H1 (cell line): ENCODE measurements around the gene GNB1L. TPM values are rescaled to one million over a fixed set of nuclear protein-coding genes. Genes with fewer than 3 reads are reported as not detected.

Experiments used
- CTCF ChIA-PET: fragments of 300-600 bp; sonication (Branson Sonifier 250); formaldehyde crosslinking; loops from one replicate; lab custom pipeline; 2021; ENCODE audit not compliant: partially characterized antibody; lab: Charles Lee
- POLR2A ChIA-PET: fragments of 300-600 bp; sonication (Branson Sonifier 250); formaldehyde crosslinking; loops from one replicate; lab custom pipeline; 2021; ENCODE audit warnings: inconsistent platforms; ENCODE audit not compliant: partially characterized antibody; lab: Charles Lee
- DNase-seq, 2 experiments: peaks; one replicate each; pipeline versions ENCODE4 v3.0.0 to v3.0.0-alpha.2; 2010 to 2022; ENCODE audit warnings: low spot score in 2 of 2, low read depth in 1 of 2, mixed read lengths in 1 of 2
- FAIRE-seq: peaks from 2 replicates; lab custom pipeline; 2011; peaks lifted over from hg19 to GRCh38; lab: Jason Lieb, UNC
- H2AFZ ChIP-seq: 2 replicates; pipeline ENCODE4 v1.8.1; 2012; ENCODE audit warnings: low read length, inconsistent platforms
- H2AK5ac ChIP-seq: 2 replicates; pipeline ENCODE4 v1.6.1; 2013; ENCODE audit warnings: low read depth, low read length
- H2BK120ac ChIP-seq: replicated peaks from 2 replicates; pipeline ENCODE3; 2013; ENCODE audit warnings: low read depth, low read length, inconsistent platforms
- H2BK12ac ChIP-seq: 2 replicates; pipeline ENCODE4 v1.6.1; 2013; ENCODE audit warnings: low read depth, low read length
- H2BK15ac ChIP-seq: 2 replicates; pipeline ENCODE4 v1.6.1; 2013; ENCODE audit warnings: low read length
- H2BK20ac ChIP-seq: 2 replicates; pipeline ENCODE4 v1.6.1; 2013; ENCODE audit warnings: low read length
- H2BK5ac ChIP-seq: 2 replicates; pipeline ENCODE4 v1.6.1; 2013; ENCODE audit warnings: low read depth, low read length
- H3K14ac ChIP-seq: 2 replicates; pipeline ENCODE4 v1.6.1; 2013; ENCODE audit warnings: inconsistent platforms; ENCODE audit not compliant: insufficient read length
- H3K18ac ChIP-seq: 2 replicates; pipeline ENCODE4 v1.6.1; 2013; ENCODE audit warnings: low read length; ENCODE audit errors: extremely low read depth
- H3K23ac ChIP-seq: 2 replicates; pipeline ENCODE4 v1.6.1; 2013; ENCODE audit warnings: inconsistent platforms; ENCODE audit not compliant: insufficient read length
- H3K23me2 ChIP-seq: 2 replicates; pipeline ENCODE4 v1.6.1; 2013; ENCODE audit warnings: low read depth, low read length
- H3K27ac ChIP-seq: 2 replicates; pipeline ENCODE4 v1.6.1; 2011; ENCODE audit warnings: low read depth, low read length, inconsistent platforms
- H3K27me3 ChIP-seq, 4 experiments: replicated peaks in 1 of 4; 1 replicate in 1 of 4; 2 replicates in 3 of 4; pipeline versions ENCODE4 v1.6.1 to v1.8.1; 2011 to 2013; ENCODE audit warnings: low read length in 3 of 4, mild to moderate bottlenecking in 3 of 4, inconsistent platforms in 2 of 4, mixed read lengths in 2 of 4, moderate library complexity in 1 of 4; ENCODE audit not compliant: control insufficient read depth in 3 of 4, insufficient read depth in 3 of 4; ENCODE audit errors: extremely low read depth in 1 of 4
- H3K36me3 ChIP-seq, 4 experiments: 2 replicates each; pipeline versions ENCODE4 v1.6.1 to v1.8.1; 2011 to 2013; ENCODE audit warnings: mild to moderate bottlenecking in 4 of 4, low read length in 3 of 4, moderate library complexity in 2 of 4, control low read depth in 1 of 4, inconsistent platforms in 1 of 4; ENCODE audit not compliant: insufficient read depth in 4 of 4, control insufficient read depth in 2 of 4
- H3K4ac ChIP-seq: replicated peaks from 2 replicates; pipeline ENCODE3; 2013; ENCODE audit warnings: low read length, low read depth, mixed read lengths, inconsistent platforms; ENCODE audit not compliant: insufficient read length
- H3K4me1 ChIP-seq, 4 experiments: replicated peaks in 1 of 4; 1 replicate in 1 of 4; 2 replicates in 3 of 4; pipeline versions ENCODE4 v1.6.1 to v1.8.1; 2011 to 2013; ENCODE audit warnings: low read length in 3 of 4, inconsistent platforms in 2 of 4, mixed read lengths in 1 of 4; ENCODE audit not compliant: insufficient read depth in 4 of 4, control insufficient read depth in 3 of 4
- H3K4me2 ChIP-seq, 2 experiments: 2 replicates each; pipeline versions ENCODE4 v1.6.1 to v1.8.1; 2011 to 2013; ENCODE audit warnings: low read depth in 2 of 2, low read length in 2 of 2, control low read depth in 1 of 2, inconsistent platforms in 1 of 2, mild to moderate bottlenecking in 1 of 2; ENCODE audit not compliant: insufficient read depth in 1 of 2
- H3K4me3 ChIP-seq, 4 experiments: fragments of 200-600, 300-600 bp in 1 of 4; sonication (generic), shearing (Covaris generic), sonication (Bioruptor Twin) in 1 of 4; 2 replicates each; pipeline versions ENCODE4 v1.5.1 to v1.8.1; 2011 to 2016; ENCODE audit warnings: low read length in 4 of 4, low read depth in 3 of 4, control low read depth in 2 of 4, inconsistent platforms in 2 of 4, mild to moderate bottlenecking in 2 of 4, mixed read lengths in 1 of 4, moderate library complexity in 1 of 4; ENCODE audit not compliant: insufficient read depth in 2 of 4; ENCODE audit errors: extremely low read depth in 1 of 4
- H3K56ac ChIP-seq: replicated peaks from 2 replicates; pipeline ENCODE3; 2013; ENCODE audit warnings: low read depth, mild to moderate bottlenecking, mixed read lengths, low read length, inconsistent platforms; ENCODE audit not compliant: insufficient read length
- H3K79me1 ChIP-seq: 2 replicates; pipeline ENCODE4 v1.6.1; 2013; ENCODE audit warnings: low read depth, low read length, control low read depth
- H3K79me2 ChIP-seq, 2 experiments: 2 replicates each; pipeline versions ENCODE4 v1.6.1 to v1.8.1; 2012 to 2013; ENCODE audit warnings: low read length in 2 of 2, mild to moderate bottlenecking in 2 of 2, inconsistent platforms in 1 of 2; ENCODE audit not compliant: insufficient read depth in 2 of 2, control insufficient read depth in 1 of 2
- H3K9ac ChIP-seq, 4 experiments: replicated peaks in 1 of 4; 1 replicate in 1 of 4; 2 replicates in 3 of 4; pipeline versions ENCODE4 v1.6.1 to v1.8.1; 2011 to 2013; ENCODE audit warnings: low read depth in 3 of 4, low read length in 3 of 4, control low read depth in 2 of 4, mild to moderate bottlenecking in 2 of 4, moderate library complexity in 2 of 4, inconsistent platforms in 1 of 4; ENCODE audit errors: extremely low read depth in 1 of 4
- H3K9me3 ChIP-seq, 2 experiments: 2 replicates each; pipeline versions ENCODE4 v1.6.1 to v1.8.1; 2012 to 2013; ENCODE audit warnings: mild to moderate bottlenecking in 2 of 2, moderate library complexity in 2 of 2, control low read depth in 1 of 2, inconsistent platforms in 1 of 2, low read depth in 1 of 2, low read length in 1 of 2, mixed read lengths in 1 of 2; ENCODE audit not compliant: insufficient read depth in 2 of 2
- H4K20me1 ChIP-seq, 2 experiments: replicated peaks in 1 of 2; 2 replicates each; pipeline versions ENCODE3 to v1.8.1; 2011 to 2013; ENCODE audit warnings: inconsistent platforms in 2 of 2, low read length in 2 of 2, mild to moderate bottlenecking in 1 of 2; ENCODE audit not compliant: insufficient read depth in 2 of 2, control insufficient read depth in 1 of 2
- H4K5ac ChIP-seq: 2 replicates; pipeline ENCODE4 v1.6.1; 2013; ENCODE audit warnings: low read length, low read depth, mixed read lengths, inconsistent platforms; ENCODE audit not compliant: insufficient read length
- H4K8ac ChIP-seq: 2 replicates; pipeline ENCODE4 v1.8.0; 2013; ENCODE audit warnings: mild to moderate bottlenecking, moderate library complexity, low read length, inconsistent platforms; ENCODE audit not compliant: insufficient read depth; ENCODE audit errors: extremely low read depth
- H4K91ac ChIP-seq: replicated peaks from 2 replicates; pipeline ENCODE3; 2013; ENCODE audit warnings: low read length, mixed read lengths, inconsistent platforms; ENCODE audit not compliant: insufficient read length
- CTBP2 ChIP-seq: IDR thresholded peaks from 2 replicates; pipeline ENCODE4 v1.7.0; 2011; ENCODE audit warnings: borderline replicate concordance, mild to moderate bottlenecking, moderate library complexity, mixed read lengths, low read length; ENCODE audit not compliant: insufficient read depth, insufficient read length
- CTCF ChIP-seq, 3 experiments: IDR thresholded peaks; 1 replicate in 2 of 3; 2 replicates in 1 of 3; pipeline versions ENCODE4 v1.5.1 to v1.6.1; 2011; ENCODE audit warnings: low read length in 3 of 3, mild to moderate bottlenecking in 3 of 3, inconsistent platforms in 2 of 3, low read depth in 1 of 3, moderate library complexity in 1 of 3; ENCODE audit not compliant: insufficient read depth in 1 of 3; ENCODE audit errors: control extremely low read depth in 1 of 3
- GTF2F1 ChIP-seq: IDR thresholded peaks from 2 replicates; pipeline ENCODE4 v1.6.1; 2012; ENCODE audit warnings: low read depth, low read length, improper control_type of control experiment, borderline replicate concordance
- KDM5A ChIP-seq: fragments of 200-600 bp; IDR thresholded peaks from 2 replicates; pipeline ENCODE4 v1.7.1; 2012; ENCODE audit warnings: mild to moderate bottlenecking, low read length, inconsistent platforms, mixed read lengths
- NRF1 ChIP-seq: IDR thresholded peaks from 2 replicates; pipeline ENCODE4 v1.6.1; 2011; ENCODE audit warnings: mild to moderate bottlenecking, low read depth, low read length, improper control_type of control experiment
- SP2 ChIP-seq: IDR thresholded peaks from 2 replicates; pipeline ENCODE4 v1.6.1; 2012; ENCODE audit warnings: mild to moderate bottlenecking, low read length, inconsistent platforms
- SRF ChIP-seq: IDR thresholded peaks from 2 replicates; pipeline ENCODE4 v1.6.1; 2011; ENCODE audit warnings: mild to moderate bottlenecking, low read depth, low read length, moderate library complexity
- TAF1 ChIP-seq: IDR thresholded peaks from 2 replicates; pipeline ENCODE4 v1.6.1; 2011; ENCODE audit warnings: mild to moderate bottlenecking, low read depth, low read length
- TBP ChIP-seq: IDR thresholded peaks from 2 replicates; pipeline ENCODE4 v1.6.1; 2011; ENCODE audit warnings: low read depth, low read length, improper control_type of control experiment
- YY1 ChIP-seq: IDR thresholded peaks from 2 replicates; pipeline ENCODE4 v1.6.1; 2011; ENCODE audit warnings: low read depth, mild to moderate bottlenecking, low read length
- WGBS, 2 experiments: shearing (Covaris generic) in 1 of 2; methylation state at CpG; one replicate each; pipeline versions ENCODE4 v1.1.6 to v1.1.7; 2013 to 2015; ENCODE audit warnings: low lambda C conversion rate in 2 of 2, mixed read lengths in 2 of 2, inconsistent platforms in 1 of 2, low coverage in 1 of 2, missing lambda C conversion rate in 1 of 2; ENCODE audit not compliant: insufficient replicate concordance in 2 of 2, insufficient coverage in 1 of 2, insufficient read length in 1 of 2; ENCODE audit errors: extremely low coverage in 1 of 2, missing lambda C conversion rate in 1 of 2; 5-methylcytosine and 5-hydroxymethylcytosine counted together
- polyA plus RNA-seq, 7 experiments: library from polyadenylated mRNA; depleted of rRNA in 3 of 7; stranded (reverse) in 5 of 7; unstranded in 2 of 7; fragments of >200 nt in 5 of 7; fragments of 200-250 nt in 2 of 7; gene quantifications; 1 replicate in 5 of 7; 2 replicates in 1 of 7; 4 replicates in 1 of 7; pipeline versions ENCODE4 v1.2.1 to v1.2.3, GENCODE V29; 2011 to 2013; ENCODE audit warnings: missing spikeins in 2 of 7, mixed read lengths in 2 of 7
- total RNA-seq: library from RNA; stranded (reverse); fragmentation: NEBNext Ultra II Directional; extraction: Animal tissue kit (Norgen Biotek cat#: 25700); gene quantifications from 2 replicates; pipeline ENCODE4 v1.2.1, GENCODE V29; 2021

GNB1L gene
- total and polyA plus RNA-seq, 2 of the 8 experiments (the other 6 are each of a cell fraction or from before 2014, with no cell fraction given), result 14.0 to 15.6 TPM

GRCh38 chr22:19816372-19817119 is 38.1 kb downstream of the GNB1L start:
- no peak overlapping the region for H3K18ac ChIP-seq
- no peak overlapping the region for H3K27ac ChIP-seq
- H3K4ac ChIP-seq, result no peak overlapping the region
- H3K36me3 ChIP-seq, result no peaks in the 10 kb centered on the region
- H3K79me2 ChIP-seq, result no peaks in the 10 kb centered on the region
- no peak overlapping the region for H3K4me3 ChIP-seq
- 93% methylated on average over 13 of the region's 14 CpGs; no CpG with 5 or more reads in 1 of the 2 experiments for WGBS, 2 experiments
- no peak overlapping the region for H3K23ac ChIP-seq
- no peaks in the 10 kb centered on the region for H3K27me3 ChIP-seq
- no peak overlapping the region for H2BK15ac ChIP-seq
- no peak overlapping the region for H2BK120ac ChIP-seq
- no peak overlapping the region for H4K5ac ChIP-seq
- H4K20me1 ChIP-seq, result peaks cover 6 to 8% of the 10 kb centered on the region in 2 experiments
- H3K4me1 ChIP-seq, result peaks cover 0 to 7% (median 1%) of the 10 kb centered on the region in 4 experiments; a peak in 1 of 7 replicates
- H2AK5ac ChIP-seq, result 0 out of 2 replicates have a peak overlapping the region, but pooled peaks have one; percentile 13
- no peaks in the 10 kb centered on the region for H3K79me1 ChIP-seq
- H3K56ac ChIP-seq, result no peak overlapping the region
- H2BK20ac ChIP-seq, result no peak overlapping the region
- H3K9me3 ChIP-seq, result no peaks in the 10 kb centered on the region
- H2BK5ac ChIP-seq, result no peak overlapping the region
- DNase-seq (peak in 1 of 2 experiments; percentile 37), FAIRE-seq (no peak)
- no peak overlapping the region for H2AFZ ChIP-seq
- H3K14ac ChIP-seq, result no peak overlapping the region
- CTCF ChIA-PET, result interaction anchor here (1.0 to 1.3 kb wide), 3 partner anchors 9 to 68 kb away, joined by 3 to 4 read pairs (median 4); no protein-coding TSS in a partner anchor
- H4K91ac ChIP-seq, result no peak overlapping the region
- H3K4me2 ChIP-seq, result no peak overlapping the region
- H3K23me2 ChIP-seq, result peaks cover 2% of the 10 kb centered on the region; the same call in 1 of the 2 replicates
- H3K9ac ChIP-seq, result no peak overlapping the region; a peak in 1 of 7 replicates
- POLR2A ChIA-PET, result no interaction called here
- no peak overlapping the region for H2BK12ac ChIP-seq
- no peak overlapping the region for H4K8ac ChIP-seq
- TF ChIP-seq CTCF (IDR thresholded peaks at IDR 0.05; ENCODE audit: control extremely low read depth in 1 of 3, insufficient read depth in 1 of 3, low read depth in 1 of 3, low read length in 3 of 3) (no peak), KDM5A (no peak), SP2 (no peak), YY1 (no peak), GTF2F1 (no peak), CTBP2 (no peak), TBP (no peak), NRF1 (no peak), TAF1 (no peak), SRF (no peak)
